Endothelial cell of umbilical vein (primary cell): ENCODE measurements around the gene PSD4.

Source experiments
- JUN ChIP-seq: IDR thresholded peaks from 2 replicates; pipeline ENCODE4 v1.6.1; 2011; ENCODE audit warnings: borderline replicate concordance, low read depth; ENCODE audit not compliant: insufficient read length, insufficient read depth
- POLR2A ChIP-seq: IDR thresholded peaks from 2 replicates; pipeline ENCODE4 v1.6.1; 2012; ENCODE audit warnings: low read depth, mild to moderate bottlenecking, control low read depth, low read length
- POLR2AphosphoS5 ChIP-seq: IDR thresholded peaks from 2 replicates; pipeline ENCODE4 v1.6.1; 2012; ENCODE audit warnings: low read depth, mild to moderate bottlenecking, control low read depth, low read length, moderate library complexity; ENCODE audit not compliant: insufficient read depth
- TF ChIP-seq, protein P1 (sequence below), 2 donors: IDR thresholded peaks; 1 replicate in 1 of 2; 2 replicates in 1 of 2; pipeline ENCODE4 v1.5.1; 2011; ENCODE audit warnings: low read length in 2 of 2, mild to moderate bottlenecking in 2 of 2, moderate library complexity in 2 of 2, control low read depth in 1 of 2, inconsistent platforms in 1 of 2, low read depth in 1 of 2; ENCODE audit not compliant: insufficient read depth in 1 of 2; ENCODE audit errors: extremely low read depth in 1 of 2

GRCh38 chr2:113131352-113132185 is 42.2 kb upstream of the PSD4 start:
- TF ChIP-seq, protein P1, sequence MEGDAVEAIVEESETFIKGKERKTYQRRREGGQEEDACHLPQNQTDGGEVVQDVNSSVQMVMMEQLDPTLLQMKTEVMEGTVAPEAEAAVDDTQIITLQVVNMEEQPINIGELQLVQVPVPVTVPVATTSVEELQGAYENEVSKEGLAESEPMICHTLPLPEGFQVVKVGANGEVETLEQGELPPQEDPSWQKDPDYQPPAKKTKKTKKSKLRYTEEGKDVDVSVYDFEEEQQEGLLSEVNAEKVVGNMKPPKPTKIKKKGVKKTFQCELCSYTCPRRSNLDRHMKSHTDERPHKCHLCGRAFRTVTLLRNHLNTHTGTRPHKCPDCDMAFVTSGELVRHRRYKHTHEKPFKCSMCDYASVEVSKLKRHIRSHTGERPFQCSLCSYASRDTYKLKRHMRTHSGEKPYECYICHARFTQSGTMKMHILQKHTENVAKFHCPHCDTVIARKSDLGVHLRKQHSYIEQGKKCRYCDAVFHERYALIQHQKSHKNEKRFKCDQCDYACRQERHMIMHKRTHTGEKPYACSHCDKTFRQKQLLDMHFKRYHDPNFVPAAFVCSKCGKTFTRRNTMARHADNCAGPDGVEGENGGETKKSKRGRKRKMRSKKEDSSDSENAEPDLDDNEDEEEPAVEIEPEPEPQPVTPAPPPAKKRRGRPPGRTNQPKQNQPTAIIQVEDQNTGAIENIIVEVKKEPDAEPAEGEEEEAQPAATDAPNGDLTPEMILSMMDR (IDR thresholded peaks at IDR 0.05; ENCODE audit: extremely low read depth in 1 of 2, insufficient read depth in 1 of 2, low read depth in 1 of 2, low read length in 2 of 2) = no peak
- TF ChIP-seq POLR2A = no peak
- no peak for TF ChIP-seq POLR2AphosphoS5
- TF ChIP-seq JUN = no peak
